HUES6 (cell line): ENCODE data around the gene ZNF410.
"Not testable (repeated sequence)": the region's sequence is repeated elsewhere in the genome, so short reads cannot be mapped to it uniquely, and the experiment has no call there.

ENCODE experiments used
- H3K27ac ChIP-seq: 2 replicates; pipeline ENCODE4 v1.7.0; 2013; ENCODE audit warnings: low read depth, mild to moderate bottlenecking, low read length, inconsistent platforms
- H3K27me3 ChIP-seq: 2 replicates; pipeline ENCODE4 v1.6.1; 2013; ENCODE audit warnings: low read length; ENCODE audit not compliant: control insufficient read depth, insufficient read depth
- H3K36me3 ChIP-seq: 2 replicates; pipeline ENCODE4 v1.6.1; 2013; ENCODE audit warnings: low read length; ENCODE audit not compliant: control insufficient read depth, insufficient read depth
- H3K4me1 ChIP-seq: 2 replicates; pipeline ENCODE4 v1.6.1; 2013; ENCODE audit warnings: low read length; ENCODE audit not compliant: control insufficient read depth, insufficient read depth
- H3K4me3 ChIP-seq: 2 replicates; pipeline ENCODE4 v1.5.1; 2013; ENCODE audit warnings: low read depth, low read length
- H3K9ac ChIP-seq: one replicate; pipeline ENCODE4 v1.6.1; 2013; ENCODE audit warnings: mild to moderate bottlenecking, low read length
- H3K9me3 ChIP-seq: 2 replicates; pipeline ENCODE4 v1.6.1; 2013; ENCODE audit warnings: low read depth, low read length; ENCODE audit not compliant: control insufficient read depth, insufficient read depth

Gene ZNF410

DNA sequence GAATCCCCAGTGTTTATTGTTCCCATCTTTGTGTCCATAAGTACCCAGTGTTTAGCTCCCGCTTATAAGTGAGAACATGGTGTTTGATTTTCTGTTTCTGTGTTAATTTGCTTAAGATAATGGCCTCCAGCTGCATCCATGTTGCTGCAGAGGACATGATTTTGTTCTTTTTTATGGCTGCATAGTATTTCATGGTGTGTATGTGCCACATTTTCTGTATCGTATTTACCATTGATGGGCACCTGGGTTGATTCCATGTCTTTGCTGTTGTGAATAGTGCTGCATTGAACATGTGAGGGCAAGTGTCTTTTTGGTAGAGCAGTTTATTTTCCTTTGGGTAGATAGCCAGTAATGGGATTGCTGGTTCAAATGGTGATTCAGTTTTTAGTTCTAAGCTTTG, 32.8 kb downstream of the ZNF410 start:
- peaks cover 51% of the 10 kb centered on the region for H3K36me3 ChIP-seq
- H3K27me3 ChIP-seq, H3K4me1 ChIP-seq, H3K9ac ChIP-seq, H3K9me3 ChIP-seq, H3K4me3 ChIP-seq, H3K27ac ChIP-seq: not testable (repeated sequence)

DNA sequence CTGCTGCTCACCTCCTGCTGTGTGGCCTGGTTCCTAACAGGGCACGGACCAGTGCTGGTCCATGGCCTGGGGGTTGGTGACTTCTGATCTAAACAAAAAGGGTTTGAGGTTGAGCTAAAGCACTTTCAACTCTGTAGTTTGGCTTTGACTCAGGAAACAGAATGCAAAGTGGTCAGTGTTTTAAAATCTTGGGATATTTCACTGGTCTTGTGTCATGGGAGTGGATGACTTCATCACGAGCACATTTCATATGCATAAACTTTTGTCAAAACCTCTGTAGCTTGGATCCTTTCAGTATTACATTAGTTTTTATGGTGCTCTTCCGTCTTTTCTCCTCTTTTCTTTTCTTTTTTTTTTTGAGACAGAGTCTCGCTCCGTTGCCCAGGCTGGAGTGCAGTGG, 37.7 kb downstream of the ZNF410 start:
- Histone ChIP-seq H3K9ac (no peak overlapping the region), H3K27ac (no peak overlapping the region), H3K4me1 (no peaks in the 10 kb centered on the region), H3K27me3 (no peaks in the 10 kb centered on the region), H3K4me3 (no peak overlapping the region), H3K36me3 (peaks cover 69% of the 10 kb centered on the region), H3K9me3 (no peaks in the 10 kb centered on the region)

DNA sequence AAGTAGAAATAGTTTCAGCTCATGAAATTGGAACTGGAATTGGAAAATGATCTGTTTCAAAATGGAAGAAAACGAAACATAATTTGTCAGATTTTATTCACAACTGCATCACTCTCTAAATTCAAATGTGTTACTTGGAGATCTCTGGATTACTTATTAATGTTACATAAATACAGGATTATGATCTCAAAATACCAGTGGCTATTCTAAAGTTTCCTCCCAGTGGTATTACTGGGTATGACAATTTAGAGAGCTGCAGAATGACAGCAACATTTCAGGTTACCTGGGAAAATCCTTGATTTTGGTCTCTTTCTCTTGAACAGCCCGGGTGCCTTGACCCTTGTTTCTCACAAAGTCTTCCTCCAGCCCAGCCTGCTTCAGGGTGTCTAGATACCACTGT, 49.0 kb downstream of the ZNF410 start:
- H3K27ac ChIP-seq, result no peak overlapping the region
- H3K4me3 ChIP-seq, result no peak overlapping the region
- H3K36me3 ChIP-seq, result peaks cover 28% of the 10 kb centered on the region
- no peak overlapping the region for H3K9ac ChIP-seq
- no peaks in the 10 kb centered on the region for H3K9me3 ChIP-seq
- no peaks in the 10 kb centered on the region for H3K4me1 ChIP-seq
- H3K27me3 ChIP-seq, result no peaks in the 10 kb centered on the region

DNA sequence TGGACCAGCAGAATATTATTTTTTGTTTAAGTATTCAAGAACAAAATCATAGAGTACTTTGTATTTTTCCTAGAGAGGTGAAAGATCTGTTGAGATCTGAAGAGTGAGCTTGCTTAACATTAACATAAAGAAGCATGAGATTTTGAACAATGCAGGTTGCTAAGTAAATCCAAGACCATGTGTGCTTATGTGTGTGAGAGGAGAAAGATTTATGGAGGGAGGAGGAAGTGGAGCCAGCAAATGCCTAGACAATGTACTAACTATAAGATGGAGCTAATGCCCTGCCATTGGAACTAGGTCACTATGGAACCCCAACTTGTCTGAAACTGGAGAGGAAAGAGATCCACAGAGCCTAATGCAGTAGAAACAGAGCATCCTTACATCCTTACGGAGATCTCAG, 49.9 kb downstream of the ZNF410 start:
- Histone ChIP-seq H3K9me3 (no peaks in the 10 kb centered on the region), H3K4me3 (no peak overlapping the region), H3K4me1 (no peaks in the 10 kb centered on the region), H3K36me3 (peaks cover 21% of the 10 kb centered on the region), H3K27me3 (no peaks in the 10 kb centered on the region), H3K27ac (no peak overlapping the region), H3K9ac (no peak overlapping the region)

DNA sequence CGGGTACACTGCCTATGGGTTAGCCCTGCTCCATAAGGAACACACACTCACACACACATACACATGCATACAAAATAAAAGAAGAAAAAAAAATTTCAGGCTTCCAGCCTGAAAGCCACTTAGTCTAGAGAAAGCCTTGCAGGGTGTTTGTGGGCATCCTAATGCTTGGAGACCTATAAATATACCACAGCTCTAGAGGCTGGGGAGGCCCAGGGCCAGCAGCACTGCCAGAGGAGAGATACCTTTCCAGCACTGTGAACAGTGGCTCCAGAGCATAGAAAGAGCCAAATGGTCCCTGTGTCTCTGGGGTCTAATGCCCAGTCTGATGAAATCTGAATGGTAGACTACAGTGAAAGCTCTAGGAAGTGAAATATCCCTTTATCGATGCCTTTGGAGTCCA, 50.4 kb downstream of the ZNF410 start:
- no peak overlapping the region for H3K9ac ChIP-seq
- H3K36me3 ChIP-seq, result peaks cover 16% of the 10 kb centered on the region
- no peak overlapping the region for H3K4me3 ChIP-seq
- no peaks in the 10 kb centered on the region for H3K4me1 ChIP-seq
- no peaks in the 10 kb centered on the region for H3K27me3 ChIP-seq
- H3K27ac ChIP-seq, result no peak overlapping the region
- no peaks in the 10 kb centered on the region for H3K9me3 ChIP-seq

DNA sequence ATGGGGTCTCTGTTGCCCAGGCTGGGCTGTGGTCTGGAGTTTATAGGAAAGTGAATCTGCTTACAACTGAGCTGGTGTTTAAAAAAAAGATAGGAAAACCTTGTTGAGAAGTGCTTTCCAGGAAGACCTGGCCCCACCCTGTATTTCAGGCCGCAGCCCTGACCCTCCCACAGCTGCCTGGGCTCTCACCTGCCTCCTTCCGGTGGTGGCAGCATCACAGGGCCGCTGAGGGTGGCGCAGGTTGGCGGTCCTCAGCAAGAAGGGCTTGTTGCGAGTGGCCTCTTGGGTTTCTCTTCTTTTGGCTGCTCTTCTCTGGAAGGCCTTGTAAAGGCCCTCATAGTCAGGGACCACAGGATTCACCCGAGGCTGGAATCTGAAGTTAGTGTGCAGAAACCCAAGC, 55.5 kb downstream of the ZNF410 start:
- Histone ChIP-seq H3K27me3 (no peaks in the 10 kb centered on the region), H3K9me3 (no peaks in the 10 kb centered on the region)

DNA sequence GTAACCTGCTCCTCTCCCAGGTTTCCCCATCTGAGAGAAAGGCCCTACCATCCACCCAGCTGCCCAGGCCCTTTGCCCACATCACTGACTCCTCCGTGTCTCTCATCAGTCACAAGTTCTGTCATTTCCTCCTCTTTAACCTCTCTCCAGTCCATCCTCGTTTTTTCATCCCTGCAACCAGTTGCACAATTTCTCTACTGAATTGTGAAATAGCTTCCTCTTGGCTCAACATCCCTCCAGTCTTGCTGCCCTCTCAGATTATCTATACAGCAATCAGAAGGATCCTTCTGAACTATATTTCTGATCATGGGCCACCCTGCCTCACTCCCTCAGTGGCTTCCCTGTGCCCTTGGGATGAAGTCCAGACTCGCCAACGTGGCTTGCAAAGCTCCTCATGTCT, 56.4 kb downstream of the ZNF410 start:
- no peaks in the 10 kb centered on the region for H3K4me1 ChIP-seq
- no peaks in the 10 kb centered on the region for H3K9me3 ChIP-seq
- H3K9ac ChIP-seq, result no peak overlapping the region
- no peaks in the 10 kb centered on the region for H3K36me3 ChIP-seq
- H3K4me3 ChIP-seq, result no peak overlapping the region
- no peaks in the 10 kb centered on the region for H3K27me3 ChIP-seq
- H3K27ac ChIP-seq, result no peak overlapping the region

More for the DNA sequence above, 55.5 kb downstream of the ZNF410 start:
- no peaks in the 10 kb centered on the region for H3K4me1 ChIP-seq
- H3K9ac ChIP-seq, result no peak overlapping the region
- H3K4me3 ChIP-seq, result no peak overlapping the region
- H3K27ac ChIP-seq, result no peak overlapping the region
- no peaks in the 10 kb centered on the region for H3K36me3 ChIP-seq

DNA sequence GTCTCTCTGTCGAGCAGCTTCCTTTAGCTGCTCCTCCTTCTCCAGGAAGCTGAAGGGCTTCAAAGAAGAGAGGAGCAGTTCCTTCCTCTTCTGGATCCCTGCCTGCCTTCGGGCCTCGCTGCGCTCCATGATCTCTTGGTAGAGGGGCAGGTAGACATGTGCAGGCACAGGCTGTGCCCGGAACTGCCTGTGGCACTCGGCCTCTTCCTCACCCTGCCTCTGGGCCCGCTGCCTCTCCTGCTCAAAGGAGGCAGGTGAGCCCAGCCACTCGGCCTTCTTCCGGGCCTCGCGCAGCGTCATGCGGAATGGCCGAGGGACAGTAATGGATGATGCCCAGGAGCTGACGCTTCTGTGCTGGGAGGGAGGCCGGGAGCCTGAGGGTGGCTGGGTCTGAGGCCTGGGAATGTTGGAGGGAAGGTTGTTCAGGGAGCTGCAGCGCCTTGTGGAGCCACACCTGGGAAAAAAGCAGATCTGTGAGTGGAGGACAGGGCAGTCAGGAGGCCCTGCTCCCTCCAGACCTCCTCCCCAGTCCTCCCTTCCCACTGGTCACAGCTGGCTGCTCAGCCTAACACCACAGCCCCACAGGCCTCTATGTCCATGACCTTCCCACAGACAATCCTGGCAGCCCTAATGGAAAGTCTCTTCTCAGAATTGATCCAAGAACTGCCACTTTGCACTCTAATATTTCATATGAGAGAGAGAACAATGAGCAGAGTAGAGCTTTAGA, 57.9 kb downstream of the ZNF410 start:
- Histone ChIP-seq H3K4me1 (no peaks in the 10 kb centered on the region), H3K27ac (no peak overlapping the region)

DNA sequence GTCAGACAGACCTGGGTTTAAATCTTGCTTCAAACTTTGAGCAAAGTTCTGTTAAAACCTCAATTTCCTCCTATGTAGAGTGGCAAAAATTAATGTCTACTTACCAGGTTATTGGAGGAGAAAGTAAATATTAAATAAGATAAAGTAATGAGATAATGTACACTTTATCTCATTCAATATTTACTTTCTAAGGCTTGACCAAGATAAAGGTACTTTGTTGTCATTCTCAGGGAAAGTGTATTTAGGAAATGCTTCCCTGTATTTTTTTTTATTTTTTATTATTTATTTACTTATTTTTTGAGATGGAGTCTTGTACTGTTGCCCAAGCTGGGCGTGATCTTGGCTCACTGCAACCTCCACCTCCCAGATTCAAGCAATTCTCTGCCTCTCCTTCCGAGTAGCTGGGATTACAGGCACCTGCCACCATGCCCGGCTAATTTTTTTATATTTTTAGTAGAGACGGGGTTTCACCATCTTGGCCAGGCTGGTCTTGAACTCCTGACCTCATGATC, 58.6 kb downstream of the ZNF410 start:
- H3K9ac ChIP-seq, result no peak overlapping the region
- H3K9me3 ChIP-seq, result no peaks in the 10 kb centered on the region
- H3K27ac ChIP-seq, result no peak overlapping the region
- H3K4me1 ChIP-seq, result no peaks in the 10 kb centered on the region
- no peaks in the 10 kb centered on the region for H3K36me3 ChIP-seq
- no peak overlapping the region for H3K4me3 ChIP-seq
- no peaks in the 10 kb centered on the region for H3K27me3 ChIP-seq

More for the DNA sequence above, 57.9 kb downstream of the ZNF410 start:
- Histone ChIP-seq H3K4me3 (no peak overlapping the region), H3K27me3 (no peaks in the 10 kb centered on the region), H3K36me3 (no peaks in the 10 kb centered on the region), H3K9ac (no peak overlapping the region), H3K9me3 (no peaks in the 10 kb centered on the region)

DNA sequence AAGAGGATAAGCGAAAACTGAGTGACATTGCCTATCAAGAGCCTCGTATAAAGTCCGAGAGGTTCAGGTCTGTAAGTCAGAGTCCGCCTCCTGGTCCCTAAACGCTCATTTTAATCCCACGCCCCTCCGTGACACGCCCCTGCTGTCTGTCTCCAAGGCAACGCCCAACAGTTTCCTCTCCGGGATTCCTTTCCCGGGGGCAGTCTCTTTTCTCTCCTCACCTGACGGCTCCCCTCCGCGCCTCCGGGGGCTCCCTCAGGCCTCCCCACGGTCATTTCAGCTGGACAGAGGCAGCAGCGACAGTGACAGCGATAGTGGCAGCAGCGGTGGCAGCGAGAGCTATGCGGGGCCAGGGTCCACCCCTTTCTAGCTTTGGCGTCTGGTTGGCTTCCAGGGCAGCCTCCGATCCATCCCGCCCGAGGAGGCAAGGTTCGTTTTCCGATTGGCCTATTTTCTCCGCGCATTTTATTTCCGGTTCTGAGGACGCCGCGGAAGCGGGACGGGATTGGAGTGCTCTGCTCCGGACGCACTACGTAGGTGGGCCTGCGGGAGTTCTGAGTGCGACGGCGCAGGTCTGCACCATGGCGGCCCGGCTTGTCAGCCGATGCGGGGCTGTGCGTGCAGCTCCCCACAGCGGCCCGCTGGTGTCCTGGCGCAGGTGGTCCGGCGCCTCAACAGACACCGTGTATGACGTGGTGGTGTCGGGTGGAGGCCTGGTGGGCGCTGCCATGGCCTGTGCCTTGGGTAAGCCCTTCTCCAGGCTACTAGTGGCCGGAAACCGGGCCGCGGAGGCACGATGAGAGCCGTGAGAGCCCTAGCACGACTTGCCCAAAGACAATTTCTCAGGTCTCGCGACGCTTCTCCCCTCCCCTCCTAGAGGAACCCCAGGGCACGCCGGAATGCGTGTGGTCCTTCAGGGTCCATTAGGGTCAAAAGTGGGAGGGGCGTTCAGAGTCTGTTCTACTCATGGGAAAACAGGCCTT, 63.4 kb downstream of the ZNF410 start, which contains the start of the genes COQ6 and FAM161B:
COQ6 (plus strand) TSS at position 551 of the 983 bp plus-strand sequence; CDS start at position 582, 31 bp downstream.
FAM161B (minus strand) TSS at position 343 of the 983 bp plus-strand sequence; CDS start at position 275, 68 bp downstream.
- H3K27me3 ChIP-seq, result no peaks in the 10 kb centered on the region

DNA sequence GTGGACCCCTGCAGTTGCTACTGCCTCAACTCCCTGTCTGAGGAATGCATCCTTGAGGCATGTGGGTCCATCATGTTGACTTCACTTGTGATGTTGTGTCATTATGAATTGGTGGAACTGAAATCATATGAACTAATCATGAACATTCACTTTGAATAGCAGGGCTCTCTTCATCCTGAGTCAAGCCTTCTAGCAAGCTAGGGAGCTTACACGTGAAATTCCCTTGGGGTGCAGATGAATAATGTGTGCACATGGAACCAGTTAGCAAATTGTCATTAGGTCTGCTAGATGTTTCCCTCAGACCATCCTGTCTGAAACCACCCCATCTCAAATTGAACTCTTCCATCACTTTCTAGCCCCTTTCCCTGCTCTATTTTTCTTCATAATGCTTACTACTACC, 67.1 kb downstream of the ZNF410 start:
- H3K9ac ChIP-seq, result no peak overlapping the region
- peaks cover 28% of the 10 kb centered on the region for H3K36me3 ChIP-seq
- H3K9me3 ChIP-seq, result no peaks in the 10 kb centered on the region
- no peaks in the 10 kb centered on the region for H3K27me3 ChIP-seq
- H3K4me3 ChIP-seq, result no peak overlapping the region
- no peak overlapping the region for H3K27ac ChIP-seq
- no peaks in the 10 kb centered on the region for H3K4me1 ChIP-seq

More for the DNA sequence above, 63.4 kb downstream of the ZNF410 start, which contains the start of the genes COQ6 and FAM161B:
- Histone ChIP-seq H3K27ac (peak within 1 kb of the TSS; percentile 62; the same call in 1 of the 2 replicates), H3K9ac (peak within 1 kb of the TSS; percentile 77), H3K4me1 (no peaks in the 10 kb centered on the region), H3K9me3 (no peaks in the 10 kb centered on the region), H3K36me3 (peaks cover 10% of the 10 kb centered on the region), H3K4me3 (peak within 1 kb of the TSS; percentile 76)
